ENCODE data around the gene STAT2. TPM values are rescaled to one million over a fixed set of nuclear protein-coding genes. Genes with fewer than 3 reads are reported as not detected.

The STAT2 gene
- total and polyA plus RNA-seq, 9 of the 15 experiments (the other 6 are each of a cell fraction or from before 2014, with no cell fraction given), result 15.5 to 46.9 (median 40.1) TPM

- Histone ChIP-seq H3K4me1 (replicated peaks in 1 of 2; ENCODE audit: control insufficient read depth in 2 of 2, insufficient read depth in 2 of 2, low read length in 2 of 2) (peaks cover 10 to 15% of the 10 kb centered on the region in 2 experiments; a peak in 3 of 5 replicates), H3K27me3 (ENCODE audit: control insufficient read depth in 2 of 2, insufficient read depth in 2 of 2, low read length in 2 of 2) (no peaks in the 10 kb centered on the region), H3K79me2 (ENCODE audit: control insufficient read depth, insufficient read depth, low read length) (no peaks in the 10 kb centered on the region), H3K9ac (ENCODE audit: insufficient read depth in 1 of 2, low read depth in 2 of 2, low read length in 2 of 2) (peak overlapping the region in 1 of 2 experiments; percentile 31; a peak in 1 of 4 replicates), H3K27ac (ENCODE audit: extremely low read depth, low read depth, low read length) (no peak overlapping the region), H4K20me1 (replicated peaks; ENCODE audit: control insufficient read depth, insufficient read depth, low read length) (no peaks in the 10 kb centered on the region), H2AFZ (ENCODE audit: low read depth, low read length) (no peak overlapping the region), H3K9me1 (ENCODE audit: control insufficient read depth, insufficient read depth, low read length) (no peaks in the 10 kb centered on the region), H3K4me2 (ENCODE audit: insufficient read depth, low read length) (no peak overlapping the region), H3K9me3 (replicated peaks; ENCODE audit: control insufficient read depth, insufficient read depth, low read depth, low read length) (no peaks in the 10 kb centered on the region), H3K36me3 (ENCODE audit: control insufficient read depth, insufficient read depth, low read length) (peaks cover 59% of the 10 kb centered on the region), H3K4me3 (no peak overlapping the region)
- intact Hi-C loops (cut with micrococcal nuclease), result no loop called here
- no TSS peak for BruUV-seq (replicated peaks)
- FAIRE-seq (no peak), ATAC-seq (no peak), DNase-seq (ENCODE audit: extremely low read depth in 1 of 4, low spot score in 3 of 4) (no peak)
- CTCF ChIA-PET (ENCODE audit: low intra/inter-chr PET ratio), result no interaction called here
- POLR2A ChIA-PET, result interaction anchor here (0.7 to 0.9 kb wide), 2 partner anchors 10 to 487 kb away, joined by 3 to 4 read pairs; no protein-coding TSS in a partner anchor
- in situ Hi-C loops (cut with MboI), result no loop called here
- WGBS (ENCODE audit: insufficient coverage, low coverage, missing lambda C conversion rate), result 78% methylated on average over 6 of the region's 6 CpGs
- no peak for TF ChIP-seq RNF2 (IDR thresholded peaks at IDR 0.05)
- TF ChIP-seq ZHX1 (conservative IDR thresholded peaks at IDR 0.05; ENCODE audit: low read length), result no peak
- TF ChIP-seq NCOA4 (IDR thresholded peaks at IDR 0.05; ENCODE audit: partially characterized antibody), result no peak
- TF ChIP-seq RBM22 (IDR thresholded peaks at IDR 0.05; ENCODE audit: low read depth, low read length, poor library complexity, severe bottlenecking), result no peak
- no peak for TF ChIP-seq THRA (IDR thresholded peaks at IDR 0.05)
- no peak for TF ChIP-seq NR2C1 (IDR thresholded peaks at IDR 0.05)
- TF ChIP-seq NR2C1 (tag; IDR thresholded peaks at IDR 0.05), result no peak
- TF ChIP-seq PHB (CRISPR knock-in tag; IDR thresholded peaks at IDR 0.05), result no peak
- no peak for TF ChIP-seq ARHGAP35 (IDR thresholded peaks at IDR 0.05; ENCODE audit: partially characterized antibody)
- no peak for TF ChIP-seq MAX (CRISPR knock-in tag; IDR thresholded peaks at IDR 0.05)
- no peak for TF ChIP-seq DEAF1 (CRISPR knock-in tag; IDR thresholded peaks at IDR 0.05)
- TF ChIP-seq TCF7 (IDR thresholded peaks at IDR 0.05; ENCODE audit: borderline replicate concordance), result no peak
- peak; percentile 60 for TF ChIP-seq NFIX (CRISPR knock-in tag; IDR thresholded peaks at IDR 0.05; ENCODE audit: low read depth)
- TF ChIP-seq TAL1 (IDR thresholded peaks at IDR 0.05), result no peak
- peak; percentile 93 for TF ChIP-seq NFIC (IDR thresholded peaks at IDR 0.05)
- no peak for TF ChIP-seq XRCC5 (IDR thresholded peaks at IDR 0.05; ENCODE audit: low read depth, low read length)
These were observed 33.4 kb downstream of the STAT2 start for GRCh38 chr12:56326533-56326932.

All from K562 (cell line).